NB4 (cell line): ENCODE data around the gene PHLDB3.
"Not testable (repeated sequence)": the region's sequence is repeated elsewhere in the genome, so short reads cannot be mapped to it uniquely, and the experiment has no call there.

Experiments used
- DNase-seq: peaks from one replicate; pipeline ENCODE4 v3.0.0; 2010; ENCODE audit warnings: low read depth
- H3K4me3 ChIP-seq: one replicate; pipeline ENCODE4 v1.5.1; 2011; ENCODE audit warnings: mild to moderate bottlenecking, low read depth, low read length, moderate library complexity
- MYC ChIP-seq: IDR thresholded peaks from 2 replicates; pipeline ENCODE4 v1.6.1; 2011; ENCODE audit warnings: low read depth, low read length
- POLR2A ChIP-seq: IDR thresholded peaks from 2 replicates; pipeline ENCODE4 v1.6.1; 2011; ENCODE audit warnings: mild to moderate bottlenecking; ENCODE audit not compliant: insufficient read length; ENCODE audit errors: extremely low read depth
- TF ChIP-seq, protein P1 (sequence below): IDR thresholded peaks from 2 replicates; pipeline ENCODE4 v1.6.1; 2011; ENCODE audit warnings: low read depth, low read length
- TF ChIP-seq, protein P2 (sequence below): IDR thresholded peaks from one replicate; pipeline ENCODE4 v1.5.1; 2012; ENCODE audit warnings: low read depth, low read length

The PHLDB3 gene

DNA sequence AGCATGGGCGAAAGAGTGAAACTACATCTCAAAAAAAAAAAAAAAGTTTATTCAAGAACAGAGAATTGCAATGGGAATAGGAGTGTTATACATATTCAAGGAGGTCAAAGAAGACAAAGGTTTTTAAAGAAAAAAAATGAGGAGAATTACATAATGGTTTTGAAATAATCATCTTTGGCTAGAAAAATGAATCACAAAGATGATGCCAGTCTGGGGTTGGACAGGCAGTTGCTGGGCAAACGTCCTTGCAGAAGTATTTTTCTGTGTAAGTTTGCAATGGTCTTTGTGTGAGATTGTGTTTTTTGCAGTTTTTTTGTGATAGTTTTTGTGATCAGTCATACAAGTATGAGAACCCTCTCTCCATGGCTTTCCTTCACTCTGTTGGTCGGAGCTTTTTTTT lies 62.8 kb downstream of the PHLDB3 start:
- DNase-seq, result no peak
- no peak overlapping the region for H3K4me3 ChIP-seq
- no peak for TF ChIP-seq POLR2A
- TF ChIP-seq, protein P1, sequence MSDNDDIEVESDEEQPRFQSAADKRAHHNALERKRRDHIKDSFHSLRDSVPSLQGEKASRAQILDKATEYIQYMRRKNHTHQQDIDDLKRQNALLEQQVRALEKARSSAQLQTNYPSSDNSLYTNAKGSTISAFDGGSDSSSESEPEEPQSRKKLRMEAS, result no peak
- no peak for TF ChIP-seq MYC
- TF ChIP-seq, protein P2, sequence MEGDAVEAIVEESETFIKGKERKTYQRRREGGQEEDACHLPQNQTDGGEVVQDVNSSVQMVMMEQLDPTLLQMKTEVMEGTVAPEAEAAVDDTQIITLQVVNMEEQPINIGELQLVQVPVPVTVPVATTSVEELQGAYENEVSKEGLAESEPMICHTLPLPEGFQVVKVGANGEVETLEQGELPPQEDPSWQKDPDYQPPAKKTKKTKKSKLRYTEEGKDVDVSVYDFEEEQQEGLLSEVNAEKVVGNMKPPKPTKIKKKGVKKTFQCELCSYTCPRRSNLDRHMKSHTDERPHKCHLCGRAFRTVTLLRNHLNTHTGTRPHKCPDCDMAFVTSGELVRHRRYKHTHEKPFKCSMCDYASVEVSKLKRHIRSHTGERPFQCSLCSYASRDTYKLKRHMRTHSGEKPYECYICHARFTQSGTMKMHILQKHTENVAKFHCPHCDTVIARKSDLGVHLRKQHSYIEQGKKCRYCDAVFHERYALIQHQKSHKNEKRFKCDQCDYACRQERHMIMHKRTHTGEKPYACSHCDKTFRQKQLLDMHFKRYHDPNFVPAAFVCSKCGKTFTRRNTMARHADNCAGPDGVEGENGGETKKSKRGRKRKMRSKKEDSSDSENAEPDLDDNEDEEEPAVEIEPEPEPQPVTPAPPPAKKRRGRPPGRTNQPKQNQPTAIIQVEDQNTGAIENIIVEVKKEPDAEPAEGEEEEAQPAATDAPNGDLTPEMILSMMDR, result no peak

DNA sequence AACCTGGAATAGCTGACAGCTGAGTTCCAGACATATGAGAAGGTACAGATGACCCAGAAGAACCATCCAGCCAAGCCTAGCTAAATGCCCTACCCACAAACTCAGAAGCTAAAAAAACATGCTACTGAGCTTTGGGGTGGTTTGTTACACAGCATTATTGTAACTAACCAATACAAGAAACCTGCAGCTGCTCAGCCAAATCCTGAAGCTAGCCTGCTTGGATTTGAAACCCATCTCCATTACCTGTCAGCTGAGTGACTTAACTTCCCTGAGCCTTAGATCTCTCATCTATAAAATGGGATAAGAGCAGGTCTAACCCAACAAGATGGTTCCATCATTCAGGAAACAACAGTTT lies 64.9 kb downstream of the PHLDB3 start:
- DNase-seq, result no peak
- no peak for TF ChIP-seq POLR2A
- TF ChIP-seq, protein P2, result no peak
- TF ChIP-seq, protein P1, result no peak
- no peak for TF ChIP-seq MYC
- H3K4me3 ChIP-seq, result no peak overlapping the region

DNA sequence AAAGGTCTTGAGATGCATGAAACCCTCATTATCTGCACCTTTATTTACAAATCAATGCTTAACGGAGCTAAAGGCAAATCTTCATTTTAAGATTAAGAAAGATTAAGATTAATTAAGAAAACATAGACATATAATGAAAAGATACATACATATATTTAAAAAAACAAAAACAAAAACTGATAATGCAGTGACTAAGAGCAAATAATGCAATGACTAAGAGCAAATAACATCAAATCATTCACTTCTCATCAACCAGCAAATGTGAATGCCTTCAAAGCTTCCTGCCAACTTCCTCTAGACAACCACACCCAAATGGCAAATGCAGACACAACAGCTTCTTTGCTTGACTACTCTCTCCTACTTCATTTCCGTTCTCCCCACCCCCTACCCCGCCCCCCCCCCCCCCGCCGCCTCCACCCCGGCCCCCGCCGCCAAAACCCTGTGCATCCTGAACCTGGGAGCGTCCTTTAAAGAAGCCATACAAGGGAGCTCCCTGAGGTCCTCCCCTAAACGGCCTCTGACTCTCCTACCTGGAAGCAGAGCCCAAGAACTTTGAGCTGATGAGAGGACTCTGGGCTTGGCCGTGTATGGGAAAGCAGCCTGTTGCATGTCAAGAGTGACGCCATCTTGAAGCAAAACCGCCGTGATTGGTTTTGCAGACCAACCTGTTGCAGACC lies 65.4 kb downstream of the PHLDB3 start:
- DNase-seq, result peak; percentile 29
- H3K4me3 ChIP-seq, result no peak overlapping the region
- TF ChIP-seq, protein P2, result no peak
- no peak for TF ChIP-seq MYC
- no peak for TF ChIP-seq POLR2A
- TF ChIP-seq, protein P1, result no peak

DNA sequence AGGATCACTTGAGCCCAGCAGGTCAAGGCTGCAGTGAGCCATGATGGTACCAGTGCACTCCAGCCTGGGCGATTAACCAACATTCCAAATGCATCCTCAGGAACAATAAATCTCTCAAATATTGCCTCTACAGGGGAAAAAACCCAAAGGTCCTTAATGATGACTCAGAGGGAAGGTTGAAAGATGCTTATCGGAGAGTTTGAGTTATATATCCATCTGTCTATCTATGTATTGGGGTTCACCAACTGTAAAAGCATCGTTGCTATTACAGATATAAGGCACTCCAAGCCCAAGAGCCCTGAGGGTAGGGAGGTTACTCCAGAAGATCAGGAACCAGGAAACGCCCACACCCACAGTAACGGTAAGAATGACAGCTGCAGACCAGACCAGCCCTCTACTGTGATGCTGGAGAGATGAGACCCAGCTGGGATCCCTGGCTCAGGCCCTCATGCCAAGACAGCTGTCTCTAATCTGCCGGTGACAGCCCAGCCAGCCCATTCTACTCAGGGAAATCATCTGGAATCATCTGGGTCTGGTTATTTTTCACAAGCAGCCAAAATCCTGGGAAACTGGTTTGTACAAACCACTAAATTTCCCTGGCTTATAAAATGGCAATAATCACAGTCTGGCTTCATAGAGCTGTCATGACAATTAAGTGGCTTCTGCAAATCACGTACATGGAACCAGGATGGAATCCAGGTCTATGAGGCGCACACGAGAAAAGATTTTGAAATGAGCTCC lies 66.1 kb downstream of the PHLDB3 start:
- TF ChIP-seq, protein P1, result no peak
- no peak for TF ChIP-seq POLR2A
- no peak for TF ChIP-seq MYC
- TF ChIP-seq, protein P2, result no peak
- DNase-seq, result peak; percentile 36
- no peak overlapping the region for H3K4me3 ChIP-seq

DNA sequence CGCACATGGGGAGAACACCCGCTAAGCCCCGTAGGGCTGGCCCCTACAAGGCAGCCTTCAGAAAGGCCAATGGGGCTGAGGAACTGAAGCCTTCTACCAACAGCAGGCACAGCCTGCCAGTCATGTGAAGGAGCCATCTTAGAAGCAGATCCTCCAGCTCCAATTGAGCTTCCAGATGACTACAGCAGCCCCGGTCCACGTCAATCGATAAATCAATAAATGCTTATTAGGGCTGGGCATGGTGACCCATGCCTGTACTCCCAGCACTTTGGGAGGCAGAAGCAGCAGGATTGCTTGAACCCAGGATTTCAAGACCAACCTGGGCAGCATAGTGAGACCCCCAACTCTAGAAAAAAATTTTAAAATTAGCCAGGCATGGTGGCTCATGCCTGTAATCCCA lies 66.8 kb downstream of the PHLDB3 start:
- DNase-seq, result no peak
- no peak overlapping the region for H3K4me3 ChIP-seq
- TF ChIP-seq, protein P1, result no peak
- TF ChIP-seq POLR2A (no peak), MYC (no peak)
- TF ChIP-seq, protein P2, result no peak

DNA sequence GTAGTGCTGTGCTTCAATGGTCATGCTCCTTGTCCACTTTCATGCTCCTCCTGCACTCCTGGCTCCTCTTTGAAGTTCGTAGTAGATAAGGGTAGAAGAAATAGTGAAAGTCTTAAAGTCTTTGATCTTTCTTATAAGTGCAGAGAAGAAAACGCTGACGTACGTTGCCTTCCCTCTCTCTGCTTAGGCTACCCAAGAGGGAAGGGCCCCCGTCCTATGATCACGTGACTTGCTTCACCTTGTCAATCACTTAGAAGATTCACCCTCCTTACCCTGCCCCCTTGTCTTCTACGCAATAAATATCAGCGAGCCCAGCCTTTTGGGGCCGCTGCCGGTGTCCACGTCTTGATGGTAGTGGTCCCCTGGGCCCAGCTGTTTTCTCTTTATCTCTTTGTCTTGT lies 67.3 kb downstream of the PHLDB3 start:
- not testable (repeated sequence) for H3K4me3 ChIP-seq, DNase-seq
